IMR-90 (cell line): ENCODE measurements around the gene CARS2. TPM values are rescaled to one million over a fixed set of nuclear protein-coding genes. Genes with fewer than 3 reads are reported as not detected.

Experiments
- ATAC-seq: fragments of 200-7000 bp; cut with Tn5 transposase; 2 replicates; pipeline ENCODE4 v1.9.1; 2020; ENCODE audit warnings: low read depth, mild to moderate bottlenecking, moderate library complexity
- BruUV-seq: library from RNA; stranded (reverse); fragments of 400-500 nt; replicated peaks from 2 replicates; lab custom pipeline; 2021; lab: Mats Ljungman, UMichigan
- CTCF ChIA-PET: fragments of 300-600 bp; formaldehyde crosslinking; extraction: SDS; loops from one replicate; lab custom pipeline; 2021; ENCODE audit warnings: antibody characterized with exemption; lab: Yijun Ruan, JAX
- POLR2A ChIA-PET: fragments of 300-600 bp; sonication (Branson Sonifier 250); formaldehyde crosslinking; loops from one replicate; lab custom pipeline; 2022; ENCODE audit warnings: antibody characterized with exemption; ENCODE audit not compliant: unreplicated experiment; lab: Charles Lee
- DNase-seq: peaks from one replicate; pipeline ENCODE4 v3.0.0; 2013
- H2AFZ ChIP-seq: replicated peaks from 2 replicates; pipeline ENCODE3; 2013; ENCODE audit warnings: low read length, mild to moderate bottlenecking; ENCODE audit not compliant: poor library complexity
- H2AK5ac ChIP-seq: 2 replicates; pipeline ENCODE4 v1.6.1; 2013; ENCODE audit warnings: low read depth, low read length, inconsistent platforms
- H2AK9ac ChIP-seq: replicated peaks from 2 replicates; pipeline ENCODE3; 2013; ENCODE audit warnings: mild to moderate bottlenecking, low read depth, low read length, moderate library complexity; ENCODE audit not compliant: poor library complexity
- H2BK120ac ChIP-seq: 2 replicates; pipeline ENCODE4 v1.6.1; 2013; ENCODE audit warnings: low read depth, low read length, inconsistent platforms
- H2BK15ac ChIP-seq: 3 replicates; pipeline ENCODE4 v1.6.1; 2013; ENCODE audit warnings: low read depth, low read length, inconsistent platforms
- H2BK20ac ChIP-seq: 2 replicates; pipeline ENCODE4 v1.6.1; 2013; ENCODE audit warnings: low read depth, mild to moderate bottlenecking, inconsistent platforms, low read length, moderate library complexity
- H2BK5ac ChIP-seq: 2 replicates; pipeline ENCODE4 v1.6.1; 2013; ENCODE audit warnings: mild to moderate bottlenecking, low read depth, low read length, inconsistent platforms; ENCODE audit not compliant: poor library complexity, severe bottlenecking
- H3K14ac ChIP-seq: replicated peaks from 2 replicates; pipeline ENCODE4 v1.6.1; 2013; ENCODE audit warnings: low read depth, low read length, inconsistent platforms
- H3K18ac ChIP-seq: 2 replicates; pipeline ENCODE4 v1.6.1; 2013; ENCODE audit warnings: low read depth, low read length, control low read depth
- H3K23ac ChIP-seq: 2 replicates; pipeline ENCODE4 v1.6.1; 2013; ENCODE audit warnings: low read depth, low read length, inconsistent platforms
- H3K27ac ChIP-seq: 2 replicates; pipeline ENCODE4 v1.5.1; 2013; ENCODE audit warnings: mild to moderate bottlenecking, control low read depth, low read length; ENCODE audit not compliant: insufficient read depth
- H3K27me3 ChIP-seq: 2 replicates; pipeline ENCODE4 v1.6.1; 2013; ENCODE audit warnings: low read length; ENCODE audit not compliant: control insufficient read depth, insufficient read depth
- H3K36me3 ChIP-seq: 2 replicates; pipeline ENCODE4 v1.6.1; 2013; ENCODE audit warnings: low read length, mixed read lengths; ENCODE audit not compliant: control insufficient read depth, insufficient read depth
- H3K4ac ChIP-seq: 2 replicates; pipeline ENCODE4 v1.6.1; 2013; ENCODE audit warnings: low read depth, low read length, inconsistent platforms
- H3K4me1 ChIP-seq: 2 replicates; pipeline ENCODE4 v1.6.1; 2013; ENCODE audit warnings: low read length, mixed read lengths; ENCODE audit not compliant: control insufficient read depth, insufficient read depth
- H3K4me2 ChIP-seq: 2 replicates; pipeline ENCODE4 v1.6.1; 2013; ENCODE audit warnings: low read depth, mild to moderate bottlenecking, control low read depth, low read length, moderate library complexity
- H3K4me3 ChIP-seq: 2 replicates; pipeline ENCODE4 v1.5.1; 2013; ENCODE audit warnings: low read depth, mild to moderate bottlenecking, control low read depth, low read length, moderate library complexity; ENCODE audit not compliant: insufficient read depth
- H3K56ac ChIP-seq: 2 replicates; pipeline ENCODE4 v1.6.1; 2013; ENCODE audit warnings: low read length, inconsistent platforms; ENCODE audit not compliant: insufficient read depth; ENCODE audit errors: extremely low read depth
- H3K79me1 ChIP-seq, 2 experiments: 2 replicates each; pipeline ENCODE4 v1.6.1; 2013; ENCODE audit warnings: low read length in 2 of 2, inconsistent platforms in 1 of 2, low read depth in 1 of 2
- H3K9ac ChIP-seq: 2 replicates; pipeline ENCODE4 v1.6.1; 2013; ENCODE audit warnings: low read depth, low read length, control low read depth
- H3K9me1 ChIP-seq: 2 replicates; pipeline ENCODE4 v1.6.1; 2013; ENCODE audit warnings: low read length, inconsistent platforms; ENCODE audit not compliant: insufficient read depth
- H3K9me3 ChIP-seq: 2 replicates; pipeline ENCODE4 v1.6.1; 2013; ENCODE audit warnings: low read length; ENCODE audit not compliant: control insufficient read depth, insufficient read depth
- H4K20me1 ChIP-seq: 2 replicates; pipeline ENCODE4 v1.6.1; 2013; ENCODE audit warnings: low read length, inconsistent platforms; ENCODE audit not compliant: insufficient read depth
- H4K5ac ChIP-seq: 2 replicates; pipeline ENCODE4 v1.6.1; 2013; ENCODE audit warnings: mild to moderate bottlenecking, low read depth, low read length, control low read depth
- H4K8ac ChIP-seq, 2 experiments: 2 replicates each; pipeline ENCODE4 v1.6.1; 2013; ENCODE audit warnings: low read depth in 2 of 2, low read length in 2 of 2, control low read depth in 1 of 2, inconsistent platforms in 1 of 2
- H4K91ac ChIP-seq: 2 replicates; pipeline ENCODE4 v1.6.1; 2013; ENCODE audit warnings: low read depth, low read length, inconsistent platforms; ENCODE audit not compliant: insufficient read depth
- BHLHE40 ChIP-seq: fragments of 150-350 bp; IDR thresholded peaks from 2 replicates; pipeline ENCODE4 v1.6.1; 2016; ENCODE audit warnings: mild to moderate bottlenecking, low read depth, low read length
- CHD1 ChIP-seq: IDR thresholded peaks from 2 replicates; pipeline ENCODE4 v1.6.1; 2012; ENCODE audit warnings: low read depth, low read length, improper control_type of control experiment
- CTCF ChIP-seq: conservative IDR thresholded peaks from 2 replicates; pipeline ENCODE4 v1.5.1; 2012; ENCODE audit warnings: mild to moderate bottlenecking, low read depth, low read length, improper control_type of control experiment
- FOS ChIP-seq: fragments of 150-350 bp; IDR thresholded peaks from 2 replicates; pipeline ENCODE4 v1.6.1; 2016; ENCODE audit warnings: low read depth, low read length
- MAZ ChIP-seq: IDR thresholded peaks from 2 replicates; pipeline ENCODE4 v1.6.1; 2012; ENCODE audit warnings: low read depth, mild to moderate bottlenecking, low read length, improper control_type of control experiment, moderate library complexity, borderline replicate concordance
- MXI1 ChIP-seq: IDR thresholded peaks from 2 replicates; pipeline ENCODE4 v1.6.1; 2012; ENCODE audit warnings: low read depth, mild to moderate bottlenecking, low read length, moderate library complexity, borderline replicate concordance
- POLR2A ChIP-seq: IDR thresholded peaks from 2 replicates; pipeline ENCODE4 v1.6.1; 2012; ENCODE audit warnings: mild to moderate bottlenecking, low read depth, low read length
- RAD21 ChIP-seq: IDR thresholded peaks from 2 replicates; pipeline ENCODE4 v1.6.1; 2012; ENCODE audit warnings: low read length, improper control_type of control experiment
- RCOR1 ChIP-seq: IDR thresholded peaks from 2 replicates; pipeline ENCODE4 v1.6.1; 2012; ENCODE audit warnings: mild to moderate bottlenecking, low read length, improper control_type of control experiment; ENCODE audit not compliant: insufficient replicate concordance
- SMC3 ChIP-seq: fragments of 150-350 bp; IDR thresholded peaks from 2 replicates; pipeline ENCODE4 v1.6.1; 2016; ENCODE audit warnings: low read depth, mild to moderate bottlenecking, antibody characterized with exemption, low read length, moderate library complexity
- WGBS, 2 experiments: methylation state at CpG; one replicate each; pipeline versions ENCODE4 v1.1.5 to v1.1.7; 2013; ENCODE audit warnings: missing lambda C conversion rate in 2 of 2; ENCODE audit not compliant: insufficient read length in 1 of 2; ENCODE audit errors: extremely low coverage in 2 of 2; 5-methylcytosine and 5-hydroxymethylcytosine counted together
- dilution Hi-C: fragments of 300-500 bp; cut with HindIII; formaldehyde crosslinking; loops from one replicate; pipeline ENCODE4 v1.14.3; 2018; ENCODE audit warnings: low sequenced_read_pairs; ENCODE audit not compliant: unreplicated experiment
- in situ Hi-C: fragments of 300-500 bp; cut with MboI; formaldehyde crosslinking; loops from 3 replicates; pipeline ENCODE4 v1.14.3; 2019; ENCODE audit warnings: low sequenced_read_pairs, inconsistent platforms, mixed read lengths
- intact Hi-C: fragments of 100-400 bp; cut with micrococcal nuclease; formaldehyde crosslinking; loops from 2 replicates; pipeline ENCODE4 v1.10.0; 2022
- polyA plus RNA-seq, 3 experiments: library from polyadenylated mRNA; depleted of rRNA; stranded (reverse); fragments of >200 nt; gene quantifications; 2 replicates each; pipeline ENCODE4 v1.2.3, GENCODE V29; 2012; ENCODE audit warnings: low replicate concordance in 1 of 3
- total RNA-seq: library from RNA; depleted of rRNA; stranded (reverse); fragments of >200 nt; gene quantifications from 2 replicates; pipeline ENCODE4 v1.2.3, GENCODE V29; 2012
- TF ChIP-seq, protein P1 (sequence below): fragments of 150-350 bp; IDR thresholded peaks from 2 replicates; pipeline ENCODE4 v1.6.1; 2017; ENCODE audit warnings: mild to moderate bottlenecking, antibody characterized with exemption, low read length, low read depth

CARS2 gene
- total and polyA plus RNA-seq, 2 of the 4 experiments (the other 2 are of a cell fraction), result 76.2 to 76.4 TPM

DNA sequence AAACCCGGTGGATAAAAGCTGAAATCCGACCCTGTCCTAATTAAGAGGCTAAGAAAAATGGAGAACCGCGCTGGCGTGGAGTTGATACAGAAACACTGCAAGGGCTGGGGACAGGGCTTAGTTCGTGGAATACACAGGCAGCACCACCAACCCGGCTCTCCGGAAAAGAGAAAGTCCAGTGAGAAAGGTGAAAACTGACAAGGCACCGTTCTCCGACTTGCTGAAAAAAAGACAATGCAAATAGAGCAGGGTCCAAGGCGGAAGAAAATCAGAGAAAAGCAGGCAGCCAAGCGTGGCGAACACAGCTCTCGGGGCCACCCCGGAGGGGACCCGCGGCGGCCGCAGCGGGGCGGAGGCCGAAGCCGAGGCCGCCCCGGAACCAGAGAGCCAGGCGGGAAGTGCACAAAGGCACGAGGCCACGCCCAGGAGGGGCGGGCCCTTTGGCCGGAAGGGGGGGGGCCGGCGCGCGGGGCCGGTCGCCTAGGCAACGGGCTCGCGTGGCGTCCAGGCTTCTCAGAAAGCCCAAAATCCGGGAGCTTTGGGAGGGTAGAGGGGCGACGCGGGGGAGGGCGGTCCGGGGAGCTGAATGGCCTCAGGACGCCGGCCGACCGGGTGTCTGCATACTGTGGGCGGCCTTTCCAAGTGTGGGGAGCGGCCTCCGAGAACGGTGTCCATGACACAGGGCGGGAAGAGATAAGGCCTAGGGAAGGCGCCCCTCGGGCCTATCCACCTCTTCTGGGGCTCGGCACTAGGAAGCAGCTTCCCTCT lies 6.3 kb upstream of the CARS2 start:
- Histone ChIP-seq H3K9me1 (no peaks in the 10 kb centered on the region), H3K23ac (peak overlapping the region; percentile 86), H2AK9ac (peak overlapping the region; percentile 91), H3K27ac (peak overlapping the region; percentile 89), H3K4me3 (peak overlapping the region; percentile 76), H2BK5ac (peak overlapping the region; percentile 82), H3K18ac (peak overlapping the region; percentile 71), H2BK15ac (peak overlapping the region; percentile 13; the same call in 1 of the 3 replicates), H4K5ac (peak overlapping the region; percentile 76), H2AFZ (peak overlapping the region; percentile 94), H3K4me1 (no peaks in the 10 kb centered on the region; the same call in 1 of the 2 replicates), H4K20me1 (peaks cover 21% of the 10 kb centered on the region), H3K4ac (peak overlapping the region; percentile 80), H3K36me3 (no peaks in the 10 kb centered on the region), H4K91ac (peak overlapping the region; percentile 99), H2AK5ac (peak overlapping the region; percentile 88), H3K27me3 (no peaks in the 10 kb centered on the region), H3K4me2 (peak overlapping the region; percentile 80), H3K9me3 (no peaks in the 10 kb centered on the region), H3K56ac (peak overlapping the region; percentile 94), H2BK20ac (no peak overlapping the region), H3K79me1 (peaks cover 6 to 23% of the 10 kb centered on the region in 2 experiments; a peak in 3 of 4 replicates), H4K8ac (peak overlapping the region; percentile 87 to 94), H2BK120ac (peak overlapping the region; percentile 31), H3K9ac (peak overlapping the region; percentile 92), H3K14ac (peak overlapping the region; percentile 85)
- intact Hi-C loops, result loop anchor here (2.0 kb wide), 1 partner anchor 95 kb away; no protein-coding TSS in a partner anchor
- 1% methylated on average over 16 of the region's 58 CpGs; no CpG with 5 or more reads in 1 of the 2 experiments for WGBS, 2 experiments
- no TSS peak for BruUV-seq
- peak; percentile 81; the same call in 1 of the 2 replicates for TF ChIP-seq POLR2A
- TF ChIP-seq CTCF, result no peak
- TF ChIP-seq FOS, result no peak
- TF ChIP-seq BHLHE40, result no peak
- TF ChIP-seq, protein P1, sequence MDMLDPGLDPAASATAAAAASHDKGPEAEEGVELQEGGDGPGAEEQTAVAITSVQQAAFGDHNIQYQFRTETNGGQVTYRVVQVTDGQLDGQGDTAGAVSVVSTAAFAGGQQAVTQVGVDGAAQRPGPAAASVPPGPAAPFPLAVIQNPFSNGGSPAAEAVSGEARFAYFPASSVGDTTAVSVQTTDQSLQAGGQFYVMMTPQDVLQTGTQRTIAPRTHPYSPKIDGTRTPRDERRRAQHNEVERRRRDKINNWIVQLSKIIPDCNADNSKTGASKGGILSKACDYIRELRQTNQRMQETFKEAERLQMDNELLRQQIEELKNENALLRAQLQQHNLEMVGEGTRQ, result peak; percentile 36; the same call in 1 of the 2 replicates
- peak; percentile 51; the same call in 1 of the 2 replicates for TF ChIP-seq MXI1
- no peak for TF ChIP-seq RAD21
- TF ChIP-seq CHD1, result no peak
- TF ChIP-seq MAZ, result 0 out of 2 replicates have a peak, but pooled peaks have one; percentile 32
- no peak for TF ChIP-seq RCOR1
- TF ChIP-seq SMC3, result no peak
- dilution Hi-C loops, result no loop called here
- CTCF ChIA-PET, result no interaction called here
- in situ Hi-C loops, result no loop called here
- peak; percentile 73 for DNase-seq
- POLR2A ChIA-PET, result interaction anchor here (0.6 to 1.2 kb wide), 7 partner anchors 10 to 113 kb away, joined by 3 to 10 read pairs (median 4); partner anchors contain the start of gene NAXD
- ATAC-seq, result peak; percentile 27
